ENCODE results near the gene PILRA. TPM values are rescaled to one million over a fixed set of nuclear protein-coding genes. Genes with fewer than 3 reads are reported as not detected.
"Not testable (repeated sequence)": the region's sequence is repeated elsewhere in the genome, so short reads cannot be mapped to it uniquely, and the experiment has no call there.

PILRA gene
- total and polyA plus RNA-seq, 12 donors: 3.2 to 18.9 (median 12.0) TPM

DNA sequence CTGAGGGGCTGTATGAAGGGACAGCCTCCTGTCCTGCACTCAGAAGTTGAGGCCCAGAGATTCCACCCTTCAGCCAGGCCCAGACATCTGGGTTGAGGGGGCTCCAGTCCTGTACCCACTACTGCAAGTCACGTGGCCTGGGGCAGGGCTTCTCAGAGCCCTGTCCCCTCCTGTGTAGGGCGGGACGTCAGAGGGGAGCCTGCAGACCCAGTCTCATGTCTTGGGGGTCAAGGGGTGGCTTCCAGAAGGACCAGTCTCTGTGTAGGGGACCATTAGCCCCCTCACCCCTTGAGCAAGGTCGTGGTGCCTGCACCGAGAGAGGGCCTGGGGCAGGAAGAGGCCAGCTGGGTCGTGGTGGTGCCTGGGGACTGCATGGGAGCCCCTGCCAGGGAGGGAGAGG is 593 bp upstream of the PILRA start:
- intact Hi-C loops (cut with DNase I): loop anchor here in 1 of 2 donors (5.0 kb wide), 1 partner anchor 35 kb away; no protein-coding TSS in a partner anchor

DNA sequence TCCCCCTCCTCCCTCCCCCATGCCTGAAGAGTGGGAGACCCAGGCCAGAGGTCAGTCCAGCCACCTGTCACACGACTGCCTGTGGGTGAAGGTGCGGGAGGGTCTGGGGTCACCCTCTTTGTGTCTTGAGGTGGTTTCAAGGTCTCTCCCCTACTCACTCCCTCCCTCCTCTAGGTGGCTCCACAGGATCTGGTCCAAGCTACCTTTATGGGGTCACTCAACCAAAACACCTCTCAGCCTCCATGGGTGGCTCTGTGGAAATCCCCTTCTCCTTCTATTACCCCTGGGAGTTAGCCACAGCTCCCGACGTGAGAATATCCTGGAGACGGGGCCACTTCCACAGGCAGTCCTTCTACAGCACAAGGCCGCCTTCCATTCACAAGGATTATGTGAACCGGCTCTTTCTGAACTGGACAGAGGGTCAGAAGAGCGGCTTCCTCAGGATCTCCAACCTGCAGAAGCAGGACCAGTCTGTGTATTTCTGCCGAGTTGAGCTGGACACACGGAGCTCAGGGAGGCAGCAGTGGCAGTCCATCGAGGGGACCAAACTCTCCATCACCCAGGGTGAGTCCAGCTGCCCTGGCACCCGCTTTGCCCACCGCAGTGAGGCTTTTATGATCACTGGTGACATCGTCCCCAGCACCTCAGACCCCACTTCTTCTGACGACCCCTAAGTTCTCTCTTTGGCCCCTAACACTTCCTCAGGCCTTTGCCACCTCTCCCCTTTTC is 747 bp downstream of the PILRA start:
- H3K27me3 ChIP-seq; H3K36me3 ChIP-seq (replicated peaks in 1 of 2); H3K9me3 ChIP-seq (replicated peaks in 1 of 3): not testable (repeated sequence)
- intact Hi-C loops (cut with DNase I): loop anchor here in 1 of 2 donors (5.0 kb wide), 1 partner anchor 33 kb away; no protein-coding TSS in a partner anchor
- Histone ChIP-seq H3K4me3 (peak overlapping the region in 1 of 4 donors; percentile 26), H3K4me1 (replicated peaks in 1 of 2) (peaks cover 0 to 17% of the 10 kb centered on the region in 2 donors), H3K27ac (peak overlapping the region in 3 of 5 donors; percentile 19 to 74 (median 38))
- 75 to 80% (median 78%) methylated on average over 11 to 15 of the region's 15 CpGs for WGBS, 4 donors
- TF ChIP-seq, protein P1, sequence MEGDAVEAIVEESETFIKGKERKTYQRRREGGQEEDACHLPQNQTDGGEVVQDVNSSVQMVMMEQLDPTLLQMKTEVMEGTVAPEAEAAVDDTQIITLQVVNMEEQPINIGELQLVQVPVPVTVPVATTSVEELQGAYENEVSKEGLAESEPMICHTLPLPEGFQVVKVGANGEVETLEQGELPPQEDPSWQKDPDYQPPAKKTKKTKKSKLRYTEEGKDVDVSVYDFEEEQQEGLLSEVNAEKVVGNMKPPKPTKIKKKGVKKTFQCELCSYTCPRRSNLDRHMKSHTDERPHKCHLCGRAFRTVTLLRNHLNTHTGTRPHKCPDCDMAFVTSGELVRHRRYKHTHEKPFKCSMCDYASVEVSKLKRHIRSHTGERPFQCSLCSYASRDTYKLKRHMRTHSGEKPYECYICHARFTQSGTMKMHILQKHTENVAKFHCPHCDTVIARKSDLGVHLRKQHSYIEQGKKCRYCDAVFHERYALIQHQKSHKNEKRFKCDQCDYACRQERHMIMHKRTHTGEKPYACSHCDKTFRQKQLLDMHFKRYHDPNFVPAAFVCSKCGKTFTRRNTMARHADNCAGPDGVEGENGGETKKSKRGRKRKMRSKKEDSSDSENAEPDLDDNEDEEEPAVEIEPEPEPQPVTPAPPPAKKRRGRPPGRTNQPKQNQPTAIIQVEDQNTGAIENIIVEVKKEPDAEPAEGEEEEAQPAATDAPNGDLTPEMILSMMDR (IDR thresholded peaks at IDR 0.05): peak in 1 of 6 experiments; percentile 4
- DNase-seq: peak in 1 of 7 donors; percentile 10

More for the DNA sequence above, 593 bp upstream of the PILRA start:
- H3K4me3 ChIP-seq: no peak overlapping the region
- TF ChIP-seq, protein P1 (IDR thresholded peaks at IDR 0.05): no peak
- TF ChIP-seq POLR2A (IDR thresholded peaks at IDR 0.05): no peak
- H3K9me3 ChIP-seq (replicated peaks in 1 of 3): no peaks in the 10 kb centered on the region
- no peak for DNase-seq
- H3K36me3 ChIP-seq (replicated peaks in 1 of 2): no peaks in the 10 kb centered on the region
- WGBS, 4 donors: 55 to 69% (median 64%) methylated on average over 3 to 6 of the region's 6 CpGs
- H3K4me1 ChIP-seq (replicated peaks in 1 of 2): peaks cover 0 to 17% of the 10 kb centered on the region in 2 donors
- H3K27ac ChIP-seq: peak overlapping the region in 4 of 5 donors; percentile 19 to 74 (median 35)
- no peaks in the 10 kb centered on the region for H3K27me3 ChIP-seq

DNA sequence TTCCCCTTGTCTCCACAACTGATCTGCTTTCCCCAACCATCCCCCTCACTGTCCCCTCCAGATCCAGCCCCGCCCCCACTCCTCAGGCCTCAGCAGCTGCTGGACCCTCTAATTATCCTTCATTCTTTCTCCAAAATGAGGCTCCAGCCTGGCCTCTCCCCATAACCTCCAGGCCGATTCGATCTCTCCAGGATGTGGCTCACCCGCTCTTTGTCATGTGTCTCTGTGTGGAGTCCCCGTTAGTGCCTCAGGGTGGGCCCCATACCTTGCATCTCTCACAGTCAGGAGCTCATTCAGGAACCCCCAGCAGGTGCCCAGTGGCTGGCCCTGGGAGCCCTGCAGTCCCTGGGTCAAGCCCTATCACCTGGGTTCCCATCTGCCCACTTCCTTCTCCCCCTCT is 1.3 kb downstream of the PILRA start:
- no peaks in the 10 kb centered on the region for H3K36me3 ChIP-seq (replicated peaks in 1 of 2)
- TF ChIP-seq, protein P1 (IDR thresholded peaks at IDR 0.05): no peak
- TF ChIP-seq POLR2A (IDR thresholded peaks at IDR 0.05): no peak
- no peaks in the 10 kb centered on the region for H3K27me3 ChIP-seq
- H3K4me1 ChIP-seq (replicated peaks in 1 of 2): peaks cover 0 to 17% of the 10 kb centered on the region in 2 donors
- 73 to 89% (median 81%) methylated on average over 4 to 5 of the region's 5 CpGs for WGBS, 4 donors
- no peak overlapping the region for H3K27ac ChIP-seq
- DNase-seq: peak in 1 of 7 donors; percentile 2
- H3K9me3 ChIP-seq (replicated peaks in 1 of 3): no peaks in the 10 kb centered on the region
- no peak overlapping the region for H3K4me3 ChIP-seq
- intact Hi-C loops (cut with DNase I): loop anchor here in 1 of 2 donors (5.0 kb wide), 1 partner anchor 33 kb away; no protein-coding TSS in a partner anchor

DNA sequence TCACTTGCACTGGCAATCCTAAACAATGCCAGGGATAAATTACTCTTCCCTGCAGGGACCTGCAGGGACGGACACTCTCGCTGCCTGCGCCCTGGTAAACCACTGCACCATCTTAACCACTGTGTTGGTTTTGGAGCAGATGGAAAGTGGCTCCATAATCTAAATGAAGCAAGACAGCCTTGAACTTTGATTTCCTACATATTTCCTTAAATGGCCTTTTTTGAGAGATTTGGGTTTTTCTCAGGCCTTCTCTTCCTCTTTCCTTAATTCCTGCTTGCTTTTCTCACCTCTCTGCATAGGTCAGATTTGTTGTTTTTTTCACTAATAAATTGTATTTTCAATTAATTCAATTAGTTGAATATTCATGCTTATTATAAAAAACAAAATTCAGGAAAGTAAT is 2.8 kb downstream of the PILRA start:
- Histone ChIP-seq H3K9me3 (replicated peaks in 1 of 3) (no peaks in the 10 kb centered on the region), H3K27me3 (no peaks in the 10 kb centered on the region), H3K27ac (no peak overlapping the region), H3K36me3 (replicated peaks in 1 of 2) (no peaks in the 10 kb centered on the region), H3K4me3 (no peak overlapping the region), H3K4me1 (replicated peaks in 1 of 2) (peaks cover 0 to 17% of the 10 kb centered on the region in 2 donors)
- WGBS, 4 donors: 88 to 93% (median 90%) methylated on average over 3 of the region's 3 CpGs
- intact Hi-C loops (cut with DNase I): no loop called here
- TF ChIP-seq, protein P1 (IDR thresholded peaks at IDR 0.05): no peak
- TF ChIP-seq POLR2A (IDR thresholded peaks at IDR 0.05): no peak
- DNase-seq: no peak

Data from adrenal gland (tissue), 12 donors.